ENCODE data around the gene UROC1.

Gene UROC1

DNA sequence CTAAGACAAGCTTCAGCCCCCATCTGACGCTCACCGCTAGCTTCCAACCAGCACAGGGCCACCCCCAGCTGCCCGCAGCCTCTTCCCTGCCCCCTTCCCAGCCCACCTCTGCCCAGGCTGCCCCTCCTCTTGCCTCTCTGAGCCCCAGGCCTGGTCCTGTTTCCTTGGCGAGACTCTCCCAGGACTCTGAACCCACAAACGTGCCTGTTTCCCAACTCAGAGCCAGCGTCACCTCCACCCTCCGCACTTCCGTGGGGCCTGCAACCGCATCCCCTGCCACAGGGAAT lies 76.9 kb downstream of the UROC1 start:
- H3K4me1 ChIP-seq (ENCODE audit: low read depth, poor library complexity, severe bottlenecking) = no peaks in the 10 kb centered on the region
- no peak overlapping the region for H3K27ac ChIP-seq
- no peak overlapping the region for H2AFZ ChIP-seq (ENCODE audit: low read depth)
- no peaks in the 10 kb centered on the region for H4K20me1 ChIP-seq (ENCODE audit: insufficient read depth)
- H3K4me3 ChIP-seq (IDR thresholded peaks at IDR 0.05; ENCODE audit: insufficient read depth, low read depth, low read length) = no peak overlapping the region
- H3K79me2 ChIP-seq (ENCODE audit: insufficient read depth, low read depth) = no peaks in the 10 kb centered on the region
- H3K9ac ChIP-seq = no peak overlapping the region
- no peak overlapping the region for H3K4me2 ChIP-seq
- no peaks in the 10 kb centered on the region for H3K36me3 ChIP-seq (ENCODE audit: insufficient read depth)
- no peaks in the 10 kb centered on the region for H3K27me3 ChIP-seq (ENCODE audit: insufficient read depth, low read depth)
- TF ChIP-seq, protein P1, sequence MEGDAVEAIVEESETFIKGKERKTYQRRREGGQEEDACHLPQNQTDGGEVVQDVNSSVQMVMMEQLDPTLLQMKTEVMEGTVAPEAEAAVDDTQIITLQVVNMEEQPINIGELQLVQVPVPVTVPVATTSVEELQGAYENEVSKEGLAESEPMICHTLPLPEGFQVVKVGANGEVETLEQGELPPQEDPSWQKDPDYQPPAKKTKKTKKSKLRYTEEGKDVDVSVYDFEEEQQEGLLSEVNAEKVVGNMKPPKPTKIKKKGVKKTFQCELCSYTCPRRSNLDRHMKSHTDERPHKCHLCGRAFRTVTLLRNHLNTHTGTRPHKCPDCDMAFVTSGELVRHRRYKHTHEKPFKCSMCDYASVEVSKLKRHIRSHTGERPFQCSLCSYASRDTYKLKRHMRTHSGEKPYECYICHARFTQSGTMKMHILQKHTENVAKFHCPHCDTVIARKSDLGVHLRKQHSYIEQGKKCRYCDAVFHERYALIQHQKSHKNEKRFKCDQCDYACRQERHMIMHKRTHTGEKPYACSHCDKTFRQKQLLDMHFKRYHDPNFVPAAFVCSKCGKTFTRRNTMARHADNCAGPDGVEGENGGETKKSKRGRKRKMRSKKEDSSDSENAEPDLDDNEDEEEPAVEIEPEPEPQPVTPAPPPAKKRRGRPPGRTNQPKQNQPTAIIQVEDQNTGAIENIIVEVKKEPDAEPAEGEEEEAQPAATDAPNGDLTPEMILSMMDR (conservative IDR thresholded peaks at IDR 0.05; ENCODE audit: low read depth, low read length) = no peak

DNA sequence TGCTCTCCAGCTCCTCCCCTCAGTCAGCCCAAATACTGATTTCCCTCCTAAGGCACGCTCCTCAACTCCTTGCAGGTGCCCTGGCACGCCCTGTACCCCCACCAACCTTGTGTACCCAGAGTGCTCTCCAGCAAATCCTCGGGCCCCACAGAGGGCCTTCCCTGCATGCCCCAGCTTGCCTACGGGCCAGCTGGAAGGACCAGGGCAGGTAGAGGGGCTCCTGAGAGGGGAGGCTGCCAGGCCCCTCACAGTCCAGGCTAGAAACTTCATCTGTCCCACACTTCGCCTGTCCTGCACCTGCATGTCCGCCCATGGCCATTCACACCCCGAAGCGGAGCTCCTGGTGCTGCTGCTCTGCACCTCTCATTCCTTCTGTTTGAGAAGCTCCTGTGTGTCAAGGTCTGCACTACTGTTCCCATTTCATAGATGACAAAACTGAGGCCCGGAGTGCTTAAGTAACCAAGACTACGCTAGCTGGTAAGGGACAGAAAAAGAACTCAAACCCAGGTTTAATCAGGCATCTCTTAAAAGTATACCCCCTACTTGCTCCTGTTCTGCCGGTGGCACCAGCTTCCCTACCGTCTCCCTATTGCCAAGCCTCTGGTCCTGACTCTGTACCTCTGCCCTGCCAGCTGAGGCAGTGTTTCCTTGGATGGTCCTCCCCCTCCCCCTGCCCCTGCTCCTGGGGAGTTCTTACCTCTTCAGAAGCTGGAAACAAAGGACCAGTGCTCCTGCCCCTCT lies 77.4 kb downstream of the UROC1 start:
- H3K4me1 ChIP-seq (ENCODE audit: low read depth, poor library complexity, severe bottlenecking) = no peaks in the 10 kb centered on the region
- H3K4me2 ChIP-seq = no peak overlapping the region
- H2AFZ ChIP-seq (ENCODE audit: low read depth) = no peak overlapping the region
- H3K36me3 ChIP-seq (ENCODE audit: insufficient read depth) = no peaks in the 10 kb centered on the region
- TF ChIP-seq, protein P1 (conservative IDR thresholded peaks at IDR 0.05; ENCODE audit: low read depth, low read length) = no peak
- H3K27me3 ChIP-seq (ENCODE audit: insufficient read depth, low read depth) = no peaks in the 10 kb centered on the region
- H3K27ac ChIP-seq = no peak overlapping the region
- no peak overlapping the region for H3K9ac ChIP-seq
- H3K79me2 ChIP-seq (ENCODE audit: insufficient read depth, low read depth) = no peaks in the 10 kb centered on the region
- no peak overlapping the region for H3K4me3 ChIP-seq (IDR thresholded peaks at IDR 0.05; ENCODE audit: insufficient read depth, low read depth, low read length)
- H4K20me1 ChIP-seq (ENCODE audit: insufficient read depth) = no peaks in the 10 kb centered on the region

DNA sequence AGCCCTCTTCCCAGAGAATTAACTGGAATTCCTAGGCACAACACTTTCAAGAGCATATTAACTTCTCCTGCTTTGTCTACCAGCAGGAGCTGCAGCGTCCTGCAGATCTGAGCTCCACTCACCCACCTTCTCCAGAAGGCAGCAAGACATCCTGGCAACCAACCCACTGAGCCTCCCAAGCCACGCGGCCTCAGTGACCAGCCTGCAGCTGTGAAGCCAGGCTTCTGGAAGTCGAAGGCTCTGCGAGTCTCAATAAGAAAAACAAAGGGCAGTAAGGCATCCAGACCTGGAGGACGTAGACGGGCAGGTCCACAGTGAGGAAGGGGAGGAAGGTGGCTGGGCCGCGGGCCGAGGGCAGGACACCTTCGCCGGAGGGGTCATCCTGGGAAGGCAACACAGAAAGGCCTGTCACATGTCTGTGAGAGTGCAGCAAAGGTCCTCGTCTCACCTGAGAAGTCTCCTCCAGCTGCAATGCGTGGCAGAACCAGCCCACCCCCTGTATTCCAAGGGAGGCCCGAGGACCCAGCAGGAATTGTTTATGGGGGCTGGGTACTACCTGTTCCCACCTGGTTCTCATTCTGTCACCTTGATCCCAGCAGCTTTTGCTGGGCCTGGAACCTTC lies 78.1 kb downstream of the UROC1 start:
- Histone ChIP-seq H3K79me2 (ENCODE audit: insufficient read depth, low read depth) (no peaks in the 10 kb centered on the region), H3K9ac (no peak overlapping the region), H3K36me3 (ENCODE audit: insufficient read depth) (no peaks in the 10 kb centered on the region), H3K27me3 (ENCODE audit: insufficient read depth, low read depth) (no peaks in the 10 kb centered on the region), H4K20me1 (ENCODE audit: insufficient read depth) (no peaks in the 10 kb centered on the region), H2AFZ (ENCODE audit: low read depth) (no peak overlapping the region), H3K4me3 (IDR thresholded peaks at IDR 0.05; ENCODE audit: insufficient read depth, low read depth, low read length) (no peak overlapping the region), H3K4me2 (no peak overlapping the region), H3K4me1 (ENCODE audit: low read depth, poor library complexity, severe bottlenecking) (no peaks in the 10 kb centered on the region), H3K27ac (no peak overlapping the region)
- TF ChIP-seq, protein P1 (conservative IDR thresholded peaks at IDR 0.05; ENCODE audit: low read depth, low read length) = no peak

DNA sequence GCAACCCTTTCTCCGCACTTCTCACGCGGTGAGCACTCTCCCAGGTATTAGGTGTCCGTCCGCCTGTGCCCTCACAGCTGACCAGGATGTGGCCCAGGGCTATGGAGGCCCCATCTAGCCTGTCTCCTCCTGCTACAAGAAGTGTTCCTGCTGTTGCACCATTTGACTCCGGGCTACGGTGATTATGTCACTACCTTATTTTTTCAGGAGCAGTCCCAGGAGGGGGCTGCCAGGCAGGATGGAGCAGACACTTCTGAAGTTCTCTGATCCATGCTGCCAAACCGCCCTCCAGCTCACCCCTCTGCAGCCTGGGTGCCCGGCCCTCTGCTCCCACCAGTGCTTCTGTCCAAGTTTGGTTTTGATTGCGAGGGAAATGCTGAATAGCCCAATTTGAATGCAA lies 78.8 kb downstream of the UROC1 start:
- Histone ChIP-seq H3K4me1 (ENCODE audit: low read depth, poor library complexity, severe bottlenecking) (no peaks in the 10 kb centered on the region), H3K27ac (no peak overlapping the region), H3K4me3 (IDR thresholded peaks at IDR 0.05; ENCODE audit: insufficient read depth, low read depth, low read length) (no peak overlapping the region), H4K20me1 (ENCODE audit: insufficient read depth) (no peaks in the 10 kb centered on the region), H3K27me3 (ENCODE audit: insufficient read depth, low read depth) (no peaks in the 10 kb centered on the region), H3K9ac (no peak overlapping the region), H3K79me2 (ENCODE audit: insufficient read depth, low read depth) (no peaks in the 10 kb centered on the region), H2AFZ (ENCODE audit: low read depth) (no peak overlapping the region), H3K4me2 (no peak overlapping the region), H3K36me3 (ENCODE audit: insufficient read depth) (no peaks in the 10 kb centered on the region)
- TF ChIP-seq, protein P1 (conservative IDR thresholded peaks at IDR 0.05; ENCODE audit: low read depth, low read length) = no peak
